ENCODE data around the gene ZNF467.

- no peak for TF ChIP-seq CTCF (IDR thresholded peaks at IDR 0.05)
- TF ChIP-seq POLR2A (IDR thresholded peaks at IDR 0.05) = no peak
Observed at GRCh38 chr7:149734791-149735075, 38.7 kb downstream of the ZNF467 start.
